Loucy (cell line): ENCODE data around the gene PTHLH.

Experiments
- H2AFZ ChIP-seq: fragments of 200-600 bp; sonication (generic); 2 replicates; pipeline ENCODE4 v1.6.0; 2016; ENCODE audit warnings: antibody characterized with exemption, mild to moderate bottlenecking, low read length, moderate library complexity
- H3F3A ChIP-seq: fragments of 200-600 bp; 2 replicates; pipeline ENCODE4 v1.6.0; 2016; ENCODE audit warnings: antibody characterized with exemption, low read depth, mild to moderate bottlenecking
- H3K27me3 ChIP-seq: fragments of 200-600 bp; sonication (generic); 2 replicates; pipeline ENCODE4 v1.6.1; 2014; ENCODE audit warnings: low read length, mild to moderate bottlenecking; ENCODE audit not compliant: insufficient read depth, poor library complexity, severe bottlenecking
- H3K36me3 ChIP-seq: fragments of 200-600 bp; sonication (generic); 2 replicates; pipeline ENCODE4 v1.6.1; 2016; ENCODE audit warnings: low read length; ENCODE audit not compliant: insufficient read depth
- H3K4me1 ChIP-seq: fragments of 200-600 bp; sonication (generic); 2 replicates; pipeline ENCODE4 v1.5.1; 2014; ENCODE audit warnings: low read length, mild to moderate bottlenecking; ENCODE audit not compliant: insufficient read depth, poor library complexity, severe bottlenecking
- H3K4me2 ChIP-seq: fragments of 200-600 bp; sonication (generic); 2 replicates; pipeline ENCODE4 v1.6.0; 2014; ENCODE audit warnings: antibody characterized with exemption, low read length, low read depth, mild to moderate bottlenecking; ENCODE audit not compliant: poor library complexity, severe bottlenecking
- H3K4me3 ChIP-seq: fragments of 200-600 bp; sonication (generic); 2 replicates; pipeline ENCODE4 v1.5.1; 2014; ENCODE audit warnings: low read length, mild to moderate bottlenecking, mixed read lengths; ENCODE audit not compliant: poor library complexity, severe bottlenecking
- H3K79me2 ChIP-seq: fragments of 200-600 bp; sonication (generic); 2 replicates; pipeline ENCODE4 v1.6.1; 2014; ENCODE audit warnings: low read length; ENCODE audit not compliant: insufficient read depth
- H3K9ac ChIP-seq: fragments of 200-600 bp; sonication (generic); 2 replicates; pipeline ENCODE4 v1.6.0; 2014; ENCODE audit warnings: mild to moderate bottlenecking, low read depth, low read length, moderate library complexity; ENCODE audit not compliant: poor library complexity, severe bottlenecking
- H3K9me2 ChIP-seq: fragments of 200-600 bp; sonication (generic); replicated peaks from 2 replicates; pipeline ENCODE4 v1.6.1; 2016; ENCODE audit warnings: low read depth, low read length, mixed read lengths
- H3K9me3 ChIP-seq: fragments of 200-600 bp; sonication (generic); 2 replicates; pipeline ENCODE4 v1.6.1; 2014; ENCODE audit warnings: mild to moderate bottlenecking, antibody characterized with exemption, low read length, low read depth; ENCODE audit not compliant: insufficient read depth
- H4K20me1 ChIP-seq: fragments of 200-600 bp; sonication (generic); 2 replicates; pipeline ENCODE4 v1.6.0; 2014; ENCODE audit warnings: antibody characterized with exemption, low read length, mild to moderate bottlenecking; ENCODE audit not compliant: insufficient read depth, poor library complexity, severe bottlenecking
- EZH2phosphoT487 ChIP-seq: fragments of 200-600 bp; IDR thresholded peaks from 2 replicates; pipeline ENCODE4 v1.6.1; 2018; ENCODE audit warnings: antibody characterized with exemption, mild to moderate bottlenecking, moderate library complexity, borderline replicate concordance
- TF ChIP-seq, protein P1 (sequence below): fragments of 200-600 bp; sonication (generic); conservative IDR thresholded peaks from 2 replicates; pipeline ENCODE4 v1.5.1; 2014; ENCODE audit warnings: mild to moderate bottlenecking, antibody characterized with exemption, low read length

PTHLH gene

DNA sequence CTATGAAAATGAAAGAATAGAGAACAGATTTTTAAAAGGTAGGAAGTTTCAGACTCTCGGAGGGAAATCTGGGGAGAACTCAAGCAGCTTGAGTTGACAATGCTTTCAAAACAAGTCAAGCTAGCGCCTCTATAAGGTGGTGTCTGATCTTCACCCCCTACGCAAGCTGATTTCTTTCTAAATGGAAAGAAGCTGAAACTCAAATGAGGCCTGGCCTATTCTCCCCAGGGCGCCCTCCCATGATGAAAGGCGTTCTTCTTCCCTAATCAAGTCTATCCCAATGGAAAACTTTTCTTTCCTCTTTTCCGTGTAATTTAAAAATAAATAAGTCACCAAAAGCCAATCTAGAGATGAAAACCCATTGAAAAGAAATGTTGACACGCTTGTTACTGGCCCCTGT, 20.6 kb downstream of the PTHLH start:
- TF ChIP-seq, protein P1, sequence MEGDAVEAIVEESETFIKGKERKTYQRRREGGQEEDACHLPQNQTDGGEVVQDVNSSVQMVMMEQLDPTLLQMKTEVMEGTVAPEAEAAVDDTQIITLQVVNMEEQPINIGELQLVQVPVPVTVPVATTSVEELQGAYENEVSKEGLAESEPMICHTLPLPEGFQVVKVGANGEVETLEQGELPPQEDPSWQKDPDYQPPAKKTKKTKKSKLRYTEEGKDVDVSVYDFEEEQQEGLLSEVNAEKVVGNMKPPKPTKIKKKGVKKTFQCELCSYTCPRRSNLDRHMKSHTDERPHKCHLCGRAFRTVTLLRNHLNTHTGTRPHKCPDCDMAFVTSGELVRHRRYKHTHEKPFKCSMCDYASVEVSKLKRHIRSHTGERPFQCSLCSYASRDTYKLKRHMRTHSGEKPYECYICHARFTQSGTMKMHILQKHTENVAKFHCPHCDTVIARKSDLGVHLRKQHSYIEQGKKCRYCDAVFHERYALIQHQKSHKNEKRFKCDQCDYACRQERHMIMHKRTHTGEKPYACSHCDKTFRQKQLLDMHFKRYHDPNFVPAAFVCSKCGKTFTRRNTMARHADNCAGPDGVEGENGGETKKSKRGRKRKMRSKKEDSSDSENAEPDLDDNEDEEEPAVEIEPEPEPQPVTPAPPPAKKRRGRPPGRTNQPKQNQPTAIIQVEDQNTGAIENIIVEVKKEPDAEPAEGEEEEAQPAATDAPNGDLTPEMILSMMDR: no peak
- no peak for TF ChIP-seq EZH2phosphoT487
- Histone ChIP-seq H3K9me2 (no peaks in the 10 kb centered on the region), H3K36me3 (no peaks in the 10 kb centered on the region), H3K9me3 (no peaks in the 10 kb centered on the region), H3K79me2 (no peaks in the 10 kb centered on the region), H4K20me1 (no peaks in the 10 kb centered on the region), H2AFZ (no peak overlapping the region), H3K4me1 (peaks cover 3% of the 10 kb centered on the region), H3K9ac (no peak overlapping the region), H3K4me2 (no peak overlapping the region), H3K27me3 (no peaks in the 10 kb centered on the region), H3K4me3 (no peak overlapping the region), H3F3A (no peaks in the 10 kb centered on the region)

DNA sequence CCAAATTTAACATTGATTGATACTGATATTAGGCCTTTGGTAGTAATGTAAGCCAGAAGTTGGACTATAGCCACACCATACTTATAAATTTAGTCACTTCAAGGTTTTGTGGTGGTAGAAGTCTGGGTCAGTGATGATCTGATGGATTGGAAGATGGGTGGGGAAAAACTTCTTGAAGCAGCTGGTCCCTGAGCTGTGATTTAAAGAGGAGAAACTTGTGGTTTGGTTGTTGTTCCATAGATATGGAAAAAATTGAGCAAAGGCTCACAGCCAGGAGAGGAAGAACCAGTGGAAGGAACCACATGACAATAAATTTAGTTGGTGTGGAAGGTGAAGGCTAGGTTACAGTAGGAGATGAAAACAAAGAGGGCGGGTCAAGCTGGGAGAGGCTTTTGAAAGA, 26.1 kb downstream of the PTHLH start:
- Histone ChIP-seq H3K36me3 (no peaks in the 10 kb centered on the region), H3K4me3 (no peak overlapping the region), H3K27me3 (no peaks in the 10 kb centered on the region), H2AFZ (no peak overlapping the region), H3K4me2 (no peak overlapping the region), H3K9me2 (no peaks in the 10 kb centered on the region), H4K20me1 (no peaks in the 10 kb centered on the region), H3K4me1 (no peaks in the 10 kb centered on the region), H3F3A (no peaks in the 10 kb centered on the region), H3K79me2 (no peaks in the 10 kb centered on the region), H3K9me3 (no peaks in the 10 kb centered on the region), H3K9ac (no peak overlapping the region)
- TF ChIP-seq, protein P1: no peak
- TF ChIP-seq EZH2phosphoT487: no peak

DNA sequence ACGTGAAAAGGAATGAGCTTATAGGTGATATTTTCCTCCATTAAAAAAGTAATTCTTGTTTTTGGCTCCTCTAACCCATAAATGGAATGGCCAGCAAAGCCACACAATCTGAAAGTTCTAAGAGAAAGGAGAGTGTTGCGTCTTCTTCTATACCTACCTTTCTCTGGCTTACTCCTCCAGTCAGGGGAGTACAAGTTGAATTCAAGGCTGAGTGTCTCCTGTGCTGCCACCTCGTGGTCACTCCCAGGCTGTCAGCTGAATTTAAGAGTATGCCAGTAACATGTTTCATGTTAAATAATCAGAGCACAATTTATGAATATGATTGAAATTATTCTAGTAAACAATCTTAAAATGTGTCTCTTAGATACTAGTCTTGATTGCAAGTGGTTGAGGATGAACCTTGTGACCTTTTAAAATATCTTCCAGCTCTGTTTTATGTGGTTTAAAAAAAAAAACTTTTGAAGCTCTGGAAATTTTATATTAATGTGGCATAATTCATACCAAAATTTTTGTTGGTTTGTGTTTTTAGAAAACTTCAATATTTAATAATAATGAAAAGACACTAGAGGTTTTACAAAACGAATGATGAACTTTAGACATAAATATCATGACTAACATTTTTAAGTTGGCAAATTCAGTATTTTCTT, 31.7 kb downstream of the PTHLH start:
- Histone ChIP-seq H3K4me2 (no peak overlapping the region), H3K9me3 (no peaks in the 10 kb centered on the region), H2AFZ (no peak overlapping the region), H3K4me1 (no peaks in the 10 kb centered on the region), H3K9ac (no peak overlapping the region), H3K79me2 (no peaks in the 10 kb centered on the region), H3K4me3 (no peak overlapping the region), H3K27me3 (no peaks in the 10 kb centered on the region), H4K20me1 (no peaks in the 10 kb centered on the region), H3K9me2 (no peaks in the 10 kb centered on the region), H3K36me3 (no peaks in the 10 kb centered on the region), H3F3A (no peaks in the 10 kb centered on the region)
- TF ChIP-seq EZH2phosphoT487: no peak
- TF ChIP-seq, protein P1: peak; percentile 96
